ENCODE results near the gene HTR4. TPM values are rescaled to one million over a fixed set of nuclear protein-coding genes. Genes with fewer than 3 reads are reported as not detected.
"Not testable (repeated sequence)": the region's sequence is repeated elsewhere in the genome, so short reads cannot be mapped to it uniquely, and the experiment has no call there.

The HTR4 gene
- not detected for polyA plus RNA-seq (ENCODE audit: insufficient read length in 12 of 12)
- long read RNA-seq, donor 1 = 0 reads
- long read RNA-seq, donor 2 = 0 reads
- long read RNA-seq, donor 3 = 0 reads
- long read RNA-seq, donor 4 = 0 reads
- long read RNA-seq, donor 5 = 0 reads
- long read RNA-seq, donor 6 = 0 reads
- long read RNA-seq, donor 7 = 0 reads
- long read RNA-seq, donor 8 = 0 reads
- long read RNA-seq, donor 9 = 0 reads
- long read RNA-seq, donor 10 = 0 reads
- long read RNA-seq, donor 11 = 0 reads

DNA sequence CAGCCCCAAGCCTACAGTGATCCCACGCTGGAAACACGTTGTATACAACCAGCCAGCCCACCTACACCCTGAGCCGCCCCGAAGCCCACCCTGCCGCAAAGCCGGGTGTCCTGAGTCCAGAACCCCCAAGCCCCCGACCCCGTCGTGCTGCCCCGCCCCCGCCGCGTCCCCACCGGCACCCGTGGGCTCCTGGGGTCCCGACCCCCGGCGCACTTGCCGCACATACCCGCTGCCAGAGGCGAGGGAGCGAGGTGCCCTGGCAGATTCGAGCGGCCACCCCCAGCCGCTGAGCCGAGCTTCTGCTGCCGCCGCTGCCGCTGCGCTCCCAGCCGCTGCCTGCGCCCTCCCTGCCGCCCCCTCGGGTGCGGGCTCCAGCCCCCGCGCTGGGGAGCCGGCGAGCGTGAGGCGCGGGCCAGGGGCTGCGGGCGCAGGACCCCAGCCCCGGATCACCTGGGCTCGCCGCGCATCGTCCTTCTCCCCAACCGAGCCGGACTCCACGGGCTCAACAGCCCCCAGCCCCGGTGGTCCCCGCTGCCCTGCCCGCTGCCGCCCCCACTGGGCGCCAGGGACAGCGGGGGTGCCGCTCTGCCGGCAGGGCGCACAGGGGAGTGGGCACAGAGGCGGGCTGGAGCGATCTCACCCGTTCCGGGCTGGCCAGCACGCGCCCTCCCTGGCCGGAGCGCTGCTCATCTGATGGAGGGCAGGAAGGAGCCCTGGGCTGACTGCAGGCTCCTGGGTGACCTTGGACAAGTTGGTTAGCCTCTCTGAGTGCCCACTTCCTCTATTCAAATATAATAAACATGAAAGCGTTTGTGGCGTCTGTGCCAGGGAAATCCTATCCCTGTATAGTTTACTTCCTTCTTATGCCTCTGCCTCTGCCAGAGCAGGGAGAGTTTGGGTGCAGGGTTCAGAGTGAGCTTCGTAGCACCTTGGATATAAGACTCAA is at the start of gene HTR4:
Gene HTR4 (minus strand): TSS at position 692 of the 946 bp plus-strand sequence. CDS start 17,513 bp downstream, outside the sequence.
- DNase-seq = no peak

DNA sequence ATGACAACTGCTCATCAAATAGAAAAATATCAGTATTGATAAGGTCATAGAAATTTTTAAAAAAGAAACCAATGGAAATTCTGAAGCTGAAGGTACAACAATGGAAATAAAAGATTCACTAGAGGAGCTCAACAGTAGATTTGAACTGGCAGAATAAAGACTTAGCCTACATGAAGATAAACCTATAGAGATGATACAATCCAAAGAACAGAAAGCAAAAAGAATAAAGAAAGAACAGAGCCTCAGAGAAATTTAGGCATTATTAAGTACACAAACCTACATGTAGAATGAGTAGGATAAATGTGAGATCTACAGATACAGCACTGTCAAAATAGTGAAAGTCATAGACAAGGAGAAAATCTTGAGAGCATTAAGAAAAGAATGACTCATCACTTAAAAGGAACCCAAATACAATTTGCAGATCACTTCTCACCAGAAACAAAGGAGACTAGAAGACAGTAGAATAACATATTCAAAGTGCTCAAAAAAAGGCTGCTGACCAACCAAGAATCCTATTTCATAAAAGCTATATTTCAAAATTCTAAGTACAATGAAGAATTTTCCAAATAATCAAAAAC is 47.8 kb upstream of the HTR4 start:
- no peak for DNase-seq

GRCh38 chr5:148699028-148699427 is 44.7 kb upstream of the HTR4 start:
- no peak for DNase-seq

GRCh38 chr5:148697809-148698196 is 43.5 kb upstream of the HTR4 start:
- DNase-seq = no peak

DNA sequence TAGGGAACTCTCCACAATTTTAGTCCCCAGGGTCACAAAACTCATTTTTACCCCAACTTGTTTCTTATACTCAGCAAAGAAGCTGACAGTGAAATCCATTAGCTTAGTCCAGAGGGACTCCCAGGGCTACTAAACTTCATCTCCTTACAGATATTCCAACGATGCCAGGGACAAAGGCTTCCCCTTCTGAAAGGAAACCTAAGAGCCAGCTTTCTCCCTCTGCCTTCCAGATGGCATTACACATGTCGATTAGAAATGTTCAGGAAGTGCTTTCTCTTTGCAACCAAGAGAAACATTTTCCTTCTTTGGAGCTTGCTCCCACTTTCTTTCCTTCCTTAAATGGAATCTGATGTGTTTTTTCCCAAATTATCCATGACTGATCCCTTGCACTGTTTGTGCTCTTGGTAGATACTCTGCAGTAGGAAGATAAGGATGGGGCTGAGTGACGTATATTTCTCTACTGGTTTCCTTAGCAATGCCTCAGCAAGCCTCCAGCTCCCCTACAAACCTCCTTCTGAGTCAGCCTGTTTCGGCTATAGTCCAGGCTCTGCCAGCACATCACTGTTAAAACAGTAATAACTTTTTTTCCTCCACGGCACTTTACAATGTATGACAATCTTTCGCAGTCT is 43.0 kb upstream of the HTR4 start:
- DNase-seq = no peak

GRCh38 chr5:148696187-148697036 is 42.1 kb upstream of the HTR4 start:
- no peak for DNase-seq

DNA sequence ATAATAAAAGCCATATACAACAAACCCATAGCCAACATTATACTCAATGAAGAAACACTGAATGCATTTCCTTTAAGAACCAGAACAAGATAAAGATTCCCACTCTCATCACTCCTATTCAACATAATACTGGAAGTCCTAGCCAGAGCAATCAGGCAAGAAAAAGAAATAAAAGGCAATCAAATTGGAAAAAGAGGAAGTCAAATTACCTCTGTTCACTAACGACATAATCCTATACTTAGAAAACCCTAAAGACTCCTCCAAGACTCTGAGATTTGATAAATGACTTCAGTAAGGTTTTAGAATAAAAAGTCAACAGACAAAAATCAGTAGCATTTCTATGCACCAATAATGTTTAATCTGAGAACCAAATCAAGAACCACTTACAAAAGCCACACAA is 36.6 kb upstream of the HTR4 start:
- no peak for DNase-seq

- DNase-seq = no peak
Observed at GRCh38 chr5:148688787-148689186, 34.5 kb upstream of the HTR4 start.

GRCh38 chr5:148687871-148688270 is 33.5 kb upstream of the HTR4 start:
- no peak for DNase-seq

GRCh38 chr5:148687427-148687826 is 33.1 kb upstream of the HTR4 start:
- DNase-seq = no peak

DNA sequence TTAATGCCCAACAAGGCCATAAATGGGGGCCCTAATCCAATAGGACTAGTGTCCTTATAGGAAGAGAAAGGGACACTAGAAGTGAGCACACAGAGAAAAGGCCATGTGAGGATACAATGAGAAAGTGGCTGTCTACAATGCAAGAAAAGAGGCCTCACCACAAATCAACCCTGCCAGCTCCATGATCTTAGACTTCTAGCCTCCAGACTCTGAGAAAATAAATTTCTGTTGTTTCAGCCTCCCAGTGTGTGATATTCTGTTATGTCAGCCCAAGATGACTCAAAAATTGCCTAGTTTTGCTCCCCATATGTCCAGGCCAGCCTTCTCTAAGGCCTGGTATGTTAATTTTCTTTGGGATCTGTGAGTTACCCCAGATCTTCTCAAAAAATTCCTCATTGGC is 32.3 kb upstream of the HTR4 start:
- no peak for DNase-seq

GRCh38 chr5:148685520-148686134 is 31.3 kb upstream of the HTR4 start:
- DNase-seq = no peak

DNA sequence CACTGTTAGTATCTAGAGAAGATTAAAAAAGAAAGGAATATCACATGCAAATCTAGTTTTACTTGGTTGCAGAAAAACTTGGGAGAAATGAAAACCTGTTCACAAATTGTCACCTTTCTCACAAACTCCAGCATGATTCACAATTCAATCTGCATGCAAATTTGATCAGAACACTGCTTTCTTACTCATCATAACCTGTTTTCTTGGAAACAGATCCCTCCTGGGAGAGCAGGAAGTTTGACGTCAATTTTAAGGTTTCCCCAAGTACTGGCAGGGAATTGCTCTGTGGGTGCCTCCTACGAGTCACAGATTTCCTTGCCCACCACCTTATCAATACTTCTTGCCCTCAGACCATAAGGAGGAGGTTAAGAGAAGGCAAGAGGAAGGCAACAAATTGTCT is 30.2 kb upstream of the HTR4 start:
- DNase-seq = no peak

DNA sequence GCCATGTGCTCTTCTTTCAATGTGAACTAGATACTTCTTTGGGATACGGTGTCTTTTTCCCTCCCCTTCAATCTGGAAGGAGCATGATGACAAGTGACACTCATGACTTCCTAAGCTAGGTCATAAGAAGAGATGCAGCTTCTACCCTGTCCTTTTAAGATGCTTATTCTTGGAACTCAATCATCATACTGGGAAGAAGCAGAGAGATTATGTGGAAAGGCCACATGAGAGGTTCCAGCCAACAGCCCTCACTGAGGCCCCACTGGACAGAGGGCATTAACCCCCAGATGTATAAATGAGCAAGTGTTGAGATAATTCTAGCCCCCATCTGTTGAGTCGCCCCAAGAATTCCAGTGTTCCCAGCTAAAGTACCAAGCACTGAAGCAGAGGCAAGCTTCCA is 29.3 kb upstream of the HTR4 start:
- no peak for DNase-seq

DNA sequence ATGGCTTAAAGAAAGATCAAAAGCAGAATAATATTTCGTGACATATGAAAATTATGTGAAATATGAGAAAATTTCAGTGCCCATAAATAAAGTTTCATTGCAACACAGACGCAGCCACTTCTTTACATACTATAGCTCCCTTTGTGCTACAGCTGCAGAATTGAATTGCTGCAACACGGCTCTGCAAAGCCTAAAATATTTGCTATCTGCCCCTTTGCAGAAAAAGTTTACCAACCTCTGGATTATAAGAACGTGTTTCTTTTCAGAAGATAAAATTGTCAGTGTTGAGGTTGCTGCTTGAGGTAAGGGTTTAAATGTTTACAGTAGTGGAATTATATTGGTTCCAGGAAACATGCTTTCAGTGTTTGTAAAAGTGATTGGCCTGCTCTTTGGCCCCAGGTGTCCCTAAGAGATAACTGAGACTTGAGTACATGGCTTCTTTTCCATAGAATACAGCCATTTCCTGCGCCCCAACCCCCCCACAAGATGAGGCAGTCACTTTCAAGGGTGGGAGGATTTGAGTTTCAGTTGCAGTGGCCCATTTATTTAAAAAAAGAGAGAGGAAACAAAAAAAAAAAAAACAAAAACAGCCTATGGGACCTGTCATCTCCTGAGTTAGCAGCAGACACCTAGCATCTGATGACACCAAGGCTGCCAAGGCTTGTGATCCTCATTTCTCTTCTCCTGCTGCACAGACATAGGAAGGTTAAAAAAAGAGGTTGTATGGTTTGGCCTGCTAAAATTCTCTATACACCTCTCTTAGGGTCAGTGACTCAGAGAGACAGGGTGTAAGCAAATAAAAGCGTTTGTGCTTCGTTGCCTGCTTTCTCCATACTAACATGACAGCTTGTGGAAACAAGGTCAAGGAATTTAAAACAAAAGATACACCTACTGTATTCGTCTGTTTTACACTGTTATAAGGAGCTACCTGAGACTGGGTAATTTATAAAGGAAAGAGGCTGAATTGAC is 28.0 kb upstream of the HTR4 start:
- DNase-seq = no peak

DNA sequence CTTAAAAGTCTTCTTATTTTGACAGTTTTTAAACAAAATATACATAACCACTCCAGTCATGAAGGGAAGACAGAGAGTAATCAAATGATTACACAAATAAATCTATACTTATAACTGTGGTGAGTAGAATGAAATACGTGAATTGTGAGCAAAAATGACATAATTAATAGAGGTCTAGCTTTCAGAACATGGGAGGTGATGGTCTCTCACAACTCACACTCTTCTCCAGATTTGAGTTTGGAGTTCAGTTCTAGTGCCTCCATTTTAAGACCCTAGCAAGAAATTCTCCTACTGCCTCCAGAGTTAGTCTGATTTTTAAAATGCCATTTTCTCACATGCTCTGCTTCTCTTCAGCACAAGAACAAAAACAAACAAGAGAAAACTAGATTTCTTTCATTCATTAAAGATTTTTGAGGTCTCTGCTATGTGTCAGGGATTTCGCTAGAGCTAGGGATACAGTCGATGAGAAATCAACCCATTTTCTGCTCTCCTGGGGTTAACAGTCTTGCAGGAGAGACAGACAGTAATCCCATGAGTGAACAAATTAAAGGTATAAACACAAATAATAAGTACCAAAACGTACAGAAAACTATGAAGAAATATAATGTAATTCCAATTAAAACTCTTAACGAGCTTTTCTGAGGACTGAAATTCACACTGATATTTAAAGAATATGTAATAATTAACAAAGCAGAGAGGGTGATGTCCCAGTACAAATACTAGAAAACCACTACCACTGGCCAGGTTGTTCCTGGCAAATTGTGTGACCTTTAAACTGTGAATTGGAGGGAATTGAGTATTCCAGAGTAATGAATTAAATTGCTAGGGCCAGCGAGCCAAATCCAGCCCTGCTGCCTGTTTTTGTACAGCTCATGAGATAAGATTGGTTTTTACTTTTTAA is 27.1 kb upstream of the HTR4 start:
- no peak for DNase-seq

GRCh38 chr5:148673704-148674103 is 19.4 kb upstream of the HTR4 start:
- DNase-seq = not testable (repeated sequence)

DNA sequence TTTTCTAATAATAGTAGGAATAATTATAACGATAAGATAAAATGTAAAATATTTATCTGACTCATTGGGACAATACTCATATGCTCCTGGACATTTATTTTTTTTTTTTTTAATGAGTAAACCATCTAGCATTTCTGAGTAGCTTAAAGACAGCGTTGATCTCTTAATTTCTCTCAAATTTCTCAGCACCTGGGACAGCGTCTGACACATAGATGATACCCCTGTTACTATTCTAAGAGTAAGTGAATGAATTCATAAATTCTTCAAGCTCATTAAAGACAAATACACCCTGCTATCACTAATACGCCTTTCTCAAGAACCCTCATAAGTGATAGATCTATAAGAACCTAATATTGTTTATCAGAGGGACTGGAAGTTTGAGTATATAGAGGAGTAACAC is 12.0 kb upstream of the HTR4 start:
- DNase-seq = no peak

DNA sequence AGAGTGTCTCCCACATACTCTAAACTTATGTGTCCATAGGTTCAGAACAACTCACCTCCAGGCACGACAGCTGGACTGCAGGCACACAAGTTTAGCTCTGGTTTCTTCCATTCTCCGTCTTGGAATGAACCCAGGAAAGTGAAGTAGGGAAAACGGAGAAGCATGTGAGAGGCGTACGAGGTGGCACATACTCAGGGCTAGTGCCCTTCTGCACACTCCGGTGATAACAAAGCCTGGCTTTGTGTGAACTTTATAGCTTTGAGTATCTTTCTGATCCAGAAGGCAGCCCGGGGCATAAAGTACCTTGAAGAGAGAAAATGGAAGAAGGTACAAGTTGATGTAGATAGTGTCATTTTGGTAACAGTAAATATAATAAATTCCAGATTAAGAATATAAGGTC is 11.1 kb upstream of the HTR4 start:
- no peak for DNase-seq

All from muscle of arm (tissue), 14 donors.